ENCODE measurements around the gene CHEK1.

The CHEK1 gene

DNA sequence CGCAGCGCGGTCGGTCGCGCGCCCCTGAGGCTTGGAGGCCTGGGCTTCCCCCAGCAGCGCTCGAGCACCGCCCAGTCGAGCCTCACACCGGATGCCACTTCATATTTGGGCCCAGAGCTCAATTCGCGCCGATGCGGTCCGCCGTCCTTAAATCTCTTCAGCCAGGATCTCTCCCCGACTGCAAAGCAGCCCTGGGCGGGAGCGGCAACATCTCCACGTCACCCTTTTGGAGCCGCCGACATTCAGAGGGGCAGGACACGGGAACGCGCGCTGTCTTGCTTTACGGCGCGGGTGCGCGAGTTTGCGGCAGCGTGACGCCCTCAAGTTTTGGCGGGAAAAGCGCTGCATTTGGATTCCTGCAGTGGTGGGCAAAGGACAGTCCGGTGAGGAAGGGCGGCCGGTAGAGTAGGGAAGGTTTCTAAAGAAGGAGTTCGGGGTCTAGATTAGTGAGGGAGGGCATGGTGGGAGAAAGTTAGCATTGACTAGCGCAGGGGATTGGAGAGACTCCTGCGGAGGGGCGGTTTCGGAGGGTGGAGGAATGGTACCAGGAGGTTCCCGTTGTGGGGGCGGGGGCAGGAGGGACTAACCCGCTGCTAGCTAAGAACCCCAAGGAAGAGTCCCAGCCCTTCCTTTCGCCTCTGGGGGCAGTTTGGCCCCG, 796 bp downstream of the CHEK1 start:
- peak; percentile 38 to 82 (median 67) for DNase-seq (ENCODE audit: low read depth in 3 of 3, low spot score in 1 of 3)

DNA sequence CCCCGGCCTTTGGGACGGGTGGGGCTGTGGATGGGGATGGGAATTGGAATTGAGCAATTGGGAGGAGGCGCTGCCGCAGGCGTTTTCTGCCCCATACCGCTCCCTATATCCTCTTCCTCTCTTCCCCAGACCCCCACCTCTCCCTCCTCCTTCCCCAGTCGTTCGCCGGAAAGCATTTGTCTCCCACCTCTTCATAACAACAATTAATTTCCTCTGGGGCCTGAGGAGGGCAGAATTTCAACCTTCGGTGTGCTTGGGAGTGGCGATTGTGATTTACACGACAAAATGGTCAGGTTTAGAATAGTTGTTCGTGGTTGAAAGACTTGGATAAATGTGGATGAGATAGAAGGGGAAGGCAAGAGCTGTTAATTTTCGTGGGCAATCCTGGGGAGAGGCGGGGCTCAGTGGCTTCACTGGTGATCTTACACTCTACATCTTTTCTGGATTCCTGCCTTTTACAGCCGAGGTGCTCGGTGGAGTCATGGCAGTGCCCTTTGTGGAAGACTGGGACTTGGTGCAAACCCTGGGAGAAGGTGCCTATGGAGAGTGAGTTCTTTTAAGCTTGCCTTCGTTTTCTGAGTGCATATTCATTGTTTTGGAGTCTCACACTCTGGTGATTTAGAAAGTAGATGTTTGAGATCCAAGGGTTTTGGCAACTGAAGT, 1.5 kb downstream of the CHEK1 start:
- DNase-seq (ENCODE audit: low read depth in 3 of 3, low spot score in 1 of 3), result peak in 1 of 3 donors; percentile 3

DNA sequence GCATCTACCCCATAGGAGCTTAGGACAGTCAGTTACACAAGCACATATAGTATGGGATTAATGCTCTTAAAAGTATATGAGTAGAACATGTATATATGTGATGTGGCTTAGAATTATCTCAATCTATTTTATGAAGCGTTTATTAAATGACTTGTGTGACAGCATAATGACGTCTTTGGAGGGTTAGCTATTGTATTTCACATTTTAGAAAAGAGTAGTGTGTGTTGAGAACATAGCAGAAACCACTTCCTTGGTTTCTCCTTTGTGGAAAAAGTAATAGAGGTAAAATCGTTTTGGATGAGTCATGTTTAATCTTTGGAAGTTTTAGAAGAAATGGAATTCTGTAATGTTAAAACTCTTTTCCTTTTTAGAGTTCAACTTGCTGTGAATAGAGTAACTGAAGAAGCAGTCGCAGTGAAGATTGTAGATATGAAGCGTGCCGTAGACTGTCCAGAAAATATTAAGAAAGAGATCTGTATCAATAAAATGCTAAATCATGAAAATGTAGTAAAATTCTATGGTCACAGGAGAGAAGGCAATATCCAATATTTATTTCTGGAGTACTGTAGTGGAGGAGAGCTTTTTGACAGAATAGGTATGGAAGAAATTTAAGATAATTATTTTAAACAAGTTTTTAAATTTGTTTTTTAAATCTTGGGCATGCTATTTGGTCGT, 2.4 kb downstream of the CHEK1 start:
- no peak for DNase-seq (ENCODE audit: low read depth in 3 of 3, low spot score in 1 of 3)

DNA sequence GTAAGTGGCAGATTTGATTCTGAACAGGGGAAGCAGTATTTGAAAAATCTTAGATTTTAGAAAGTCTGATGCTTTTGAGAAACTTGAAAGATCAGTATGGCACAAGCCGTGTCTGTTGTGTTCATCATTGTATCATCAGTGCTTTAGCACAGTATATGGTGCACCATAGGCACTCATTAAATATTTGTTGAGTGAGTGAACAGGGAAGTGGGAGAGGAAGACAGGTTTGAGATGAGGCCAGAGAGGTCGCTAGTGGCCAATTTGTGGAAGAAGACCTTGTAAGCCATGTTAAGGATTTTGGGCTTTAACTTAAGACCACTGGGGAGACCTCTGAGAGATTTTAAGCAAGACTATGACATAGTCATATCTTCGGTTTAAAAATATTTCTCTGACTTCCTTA, 12.9 kb downstream of the CHEK1 start:
- DNase-seq (ENCODE audit: low read depth in 3 of 3, low spot score in 1 of 3), result no peak

DNA sequence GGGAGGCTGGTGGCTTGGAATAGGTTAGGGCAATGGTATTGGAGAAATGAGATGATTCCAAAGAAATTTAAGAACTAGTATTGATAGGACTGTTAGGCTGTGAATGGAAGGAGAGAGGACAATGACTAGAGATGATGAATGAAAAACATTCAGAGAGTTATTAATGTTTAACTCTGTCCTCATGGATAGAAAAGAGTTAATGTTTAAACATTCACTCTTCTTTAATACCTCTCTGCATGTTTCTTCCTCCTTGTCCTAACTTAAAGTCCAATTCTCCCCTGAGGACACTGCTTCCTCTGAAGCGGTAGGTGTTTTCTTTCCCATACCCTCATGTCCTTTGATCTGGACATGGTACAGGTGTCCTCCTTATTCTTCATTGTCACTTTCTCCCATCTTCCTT, 13.4 kb downstream of the CHEK1 start:
- no peak for DNase-seq (ENCODE audit: low read depth in 3 of 3, low spot score in 1 of 3)

DNA sequence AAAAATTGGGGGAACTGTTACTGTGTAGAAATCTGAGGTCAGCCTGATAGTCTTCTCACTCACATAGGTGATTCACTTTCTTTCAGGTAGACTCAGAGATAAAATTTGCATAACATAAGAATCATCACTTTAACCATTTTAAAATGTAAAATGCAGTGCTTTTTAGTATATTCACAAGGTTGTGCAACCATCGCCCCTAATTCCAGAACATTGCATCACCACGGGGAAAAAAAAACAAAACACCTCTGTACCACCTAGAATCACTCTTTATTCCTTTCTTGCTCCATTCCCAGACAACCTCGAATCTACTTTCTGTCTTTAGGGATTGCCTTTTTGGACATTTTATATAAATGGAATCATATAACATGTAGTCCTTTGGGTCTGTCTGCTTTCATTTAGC, 20.9 kb downstream of the CHEK1 start:
- no peak for DNase-seq (ENCODE audit: low read depth in 3 of 3, low spot score in 1 of 3)

DNA sequence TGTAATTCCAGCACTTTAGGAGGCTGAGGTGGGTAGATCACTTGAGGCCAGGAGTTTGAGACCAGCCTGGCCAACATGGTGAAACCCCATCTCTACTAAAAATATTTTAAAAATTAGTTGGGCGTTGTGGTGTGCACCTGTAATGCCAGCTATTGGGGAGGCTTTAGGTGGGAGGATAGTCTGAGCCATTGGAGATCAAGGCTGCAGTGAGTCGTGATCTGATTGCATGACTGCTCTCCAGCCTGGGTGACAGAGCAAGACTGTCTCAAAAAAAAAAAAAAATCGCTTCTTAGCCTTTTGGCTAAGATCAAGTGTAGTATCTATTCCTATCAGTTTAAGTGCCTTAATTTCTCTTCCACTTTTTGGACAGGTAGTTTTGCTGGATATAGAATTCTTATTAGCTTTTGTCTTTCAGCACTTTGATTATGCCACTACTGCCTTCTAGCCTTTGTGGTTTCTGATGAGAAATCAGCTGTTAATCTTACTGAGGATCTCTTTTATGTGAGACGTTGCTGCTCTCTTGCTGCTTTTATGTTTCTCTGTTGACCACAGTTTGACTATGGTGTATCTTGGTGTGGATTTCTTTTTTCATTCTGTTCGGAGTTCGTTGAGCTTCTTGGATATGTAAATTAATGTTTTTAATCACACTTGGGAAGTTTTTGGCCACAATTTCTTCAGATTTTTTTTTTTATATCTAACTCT, 24.7 kb downstream of the CHEK1 start:
- DNase-seq (ENCODE audit: low read depth in 3 of 3, low spot score in 1 of 3), result no peak

DNA sequence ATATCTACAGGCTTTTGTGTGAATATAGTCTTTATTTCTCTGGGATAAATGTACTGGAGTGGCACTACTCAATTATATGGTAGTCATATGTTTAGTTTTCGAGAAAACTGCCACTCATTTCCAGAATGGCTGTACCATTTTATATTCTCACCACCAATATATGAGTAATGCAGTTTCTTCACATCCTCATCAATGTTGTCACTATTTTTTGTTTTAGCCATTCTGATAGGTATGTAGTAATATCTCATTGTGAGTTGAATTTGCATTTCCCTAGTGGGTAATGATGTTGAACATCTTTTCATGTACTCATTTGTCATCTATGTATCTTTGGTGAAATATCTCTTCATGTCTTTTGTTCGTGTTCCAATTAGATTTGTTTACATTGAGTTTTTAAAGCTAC, 37.7 kb downstream of the CHEK1 start:
- DNase-seq (ENCODE audit: low read depth in 3 of 3, low spot score in 1 of 3), result no peak

DNA sequence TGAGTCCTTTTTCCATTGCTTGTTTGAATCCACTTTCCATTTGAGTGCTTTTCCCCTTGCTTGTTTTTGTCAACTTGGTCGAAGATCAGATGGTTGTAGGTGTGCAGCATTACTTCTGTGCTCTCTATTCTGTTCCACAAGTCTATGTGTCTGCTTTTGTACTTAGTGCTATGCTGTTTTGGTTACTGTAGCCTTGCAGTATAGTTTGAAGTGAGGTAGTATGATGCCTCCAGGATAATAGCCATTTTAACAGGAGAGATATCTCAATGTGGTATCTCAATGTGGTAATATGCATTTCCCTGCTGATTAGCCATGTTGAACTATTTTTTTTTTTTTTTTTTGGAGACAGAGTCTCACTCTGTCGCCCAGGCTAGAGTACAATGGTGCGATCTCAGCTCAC, 38.9 kb downstream of the CHEK1 start:
- DNase-seq (ENCODE audit: low read depth in 3 of 3, low spot score in 1 of 3), result no peak

DNA sequence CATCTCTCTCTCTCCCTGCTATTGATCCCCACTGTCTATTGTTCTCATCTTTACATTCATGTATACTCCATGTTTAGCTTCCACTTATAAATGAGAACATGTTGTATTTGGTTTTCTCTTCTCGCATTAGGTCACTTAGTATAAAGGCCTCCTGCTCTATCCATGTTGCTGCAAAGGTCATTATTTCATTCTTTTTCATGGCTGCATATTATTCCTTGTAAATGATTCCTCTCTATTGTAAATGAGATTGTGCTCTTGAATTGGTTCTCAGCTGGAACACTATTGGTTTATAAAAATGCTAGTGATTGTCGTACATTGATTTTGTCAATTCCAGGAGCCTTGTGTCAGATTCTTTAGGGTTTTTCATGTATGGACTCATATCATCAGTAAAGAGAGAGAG, 42.2 kb downstream of the CHEK1 start:
- DNase-seq (ENCODE audit: low read depth in 3 of 3, low spot score in 1 of 3), result no peak

DNA sequence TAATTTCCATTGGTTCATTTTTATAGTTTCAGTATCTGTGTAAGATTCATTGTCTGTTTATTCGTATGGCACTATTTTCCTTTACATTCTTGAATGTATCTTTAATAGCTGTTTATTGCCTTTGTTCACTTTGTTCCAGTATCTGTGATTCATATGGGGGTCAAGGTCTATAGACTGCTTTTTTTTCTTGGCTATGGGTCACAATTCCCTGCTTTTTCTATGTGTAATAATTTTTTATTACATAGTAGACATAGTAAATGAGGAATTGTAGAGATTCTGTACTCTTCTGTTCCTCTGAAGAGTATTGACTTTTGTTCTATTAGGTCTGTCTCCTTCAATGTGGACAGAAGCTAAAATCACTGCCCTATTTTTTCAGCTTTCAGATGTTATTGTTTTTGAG, 45.2 kb downstream of the CHEK1 start:
- DNase-seq (ENCODE audit: low read depth in 3 of 3, low spot score in 1 of 3), result no peak

DNA sequence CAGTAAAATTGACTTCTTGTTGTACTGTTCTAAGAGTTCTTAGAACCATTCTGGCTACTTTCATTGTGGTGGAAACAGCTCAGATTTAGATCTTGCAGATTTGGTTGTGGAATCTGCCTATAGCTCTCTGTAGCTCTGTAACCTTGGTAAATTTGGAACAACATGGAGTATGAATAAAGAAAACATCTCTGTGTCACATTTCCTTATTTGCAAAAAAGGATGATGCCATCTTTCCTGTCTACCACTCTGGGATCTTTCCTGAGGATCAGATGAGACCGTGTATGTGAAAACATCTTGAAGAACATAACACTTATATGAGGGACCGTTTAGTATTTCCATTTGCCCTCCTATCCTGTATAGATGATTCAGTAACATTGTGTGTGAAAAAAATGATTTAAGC, 46.6 kb downstream of the CHEK1 start:
- no peak for DNase-seq (ENCODE audit: low read depth in 3 of 3, low spot score in 1 of 3)

DNA sequence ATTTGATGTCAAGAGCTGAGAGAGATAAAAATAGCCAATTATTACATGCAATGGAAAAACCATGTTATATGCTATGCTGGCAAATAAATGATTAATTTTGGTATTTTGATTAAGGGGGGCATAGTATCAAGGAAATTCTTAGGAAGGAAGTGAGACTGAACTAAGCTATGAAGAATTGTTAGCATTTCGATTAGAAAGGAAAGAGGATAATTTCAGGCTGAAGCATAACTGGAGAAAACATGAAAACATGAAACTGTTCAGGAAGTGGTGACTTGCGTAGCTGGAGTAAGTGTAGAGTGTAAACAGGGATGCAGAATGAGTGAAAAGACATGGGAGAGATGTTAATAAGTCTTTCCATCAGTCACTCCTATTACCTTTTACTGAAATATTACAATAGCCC, 49.2 kb downstream of the CHEK1 start:
- no peak for DNase-seq (ENCODE audit: low read depth in 3 of 3, low spot score in 1 of 3)

DNA sequence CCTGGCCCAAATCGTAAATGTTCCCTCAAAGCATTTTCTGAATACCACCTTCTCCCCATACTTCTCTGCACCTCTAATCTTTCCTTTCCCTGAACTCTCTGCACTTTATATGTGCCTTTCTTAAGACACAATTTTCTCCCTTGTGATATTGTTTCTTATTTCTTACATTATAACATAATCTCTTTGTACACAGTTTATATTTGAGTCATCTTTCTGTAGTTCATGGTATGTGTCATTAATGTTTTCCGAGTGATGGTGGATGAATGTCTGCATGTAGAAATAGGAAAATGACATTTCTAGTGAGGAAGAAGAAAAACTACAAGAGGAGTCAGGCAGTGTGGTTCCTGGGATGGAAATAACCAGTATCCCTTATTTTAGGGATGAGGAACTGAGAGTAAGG, 50.2 kb downstream of the CHEK1 start:
- DNase-seq (ENCODE audit: low read depth in 3 of 3, low spot score in 1 of 3), result no peak

DNA sequence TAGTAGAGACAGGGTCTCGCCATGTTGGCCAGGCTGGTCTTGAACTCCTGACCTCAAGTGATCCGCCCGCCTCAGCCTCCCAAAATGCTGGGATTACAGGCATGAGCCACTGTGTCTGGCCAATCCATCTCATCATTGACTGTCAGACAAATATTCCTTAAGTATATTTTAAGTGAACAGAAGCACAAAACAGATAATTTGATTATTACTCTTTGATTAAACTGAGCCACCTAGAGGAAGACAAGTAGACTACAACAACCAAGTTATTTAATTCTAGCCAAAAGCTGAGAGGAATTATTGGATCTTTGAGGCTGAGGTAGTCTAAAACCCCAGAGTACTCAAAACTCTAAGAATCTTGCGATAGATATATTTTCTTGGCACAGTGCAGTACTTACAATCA, 54.4 kb downstream of the CHEK1 start:
- no peak for DNase-seq (ENCODE audit: low read depth in 3 of 3, low spot score in 1 of 3)

DNA sequence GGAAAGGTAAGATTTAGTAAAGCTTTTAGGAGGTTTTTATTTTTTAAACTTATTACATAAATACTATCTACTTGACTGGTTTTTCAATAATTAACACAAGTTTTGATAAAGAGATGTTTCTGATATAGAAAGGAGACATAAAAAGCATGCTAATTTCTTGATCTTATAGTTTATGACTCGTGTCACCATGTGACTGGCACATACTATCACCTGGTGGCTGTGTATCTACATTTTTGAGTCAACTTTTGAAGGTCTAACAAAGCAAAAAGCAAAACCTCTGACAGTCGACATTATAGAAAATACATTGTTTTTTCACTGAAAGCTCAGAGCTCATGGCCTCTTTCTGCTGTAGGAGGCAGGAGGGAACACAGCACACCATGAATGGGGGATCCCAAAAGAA, 54.9 kb downstream of the CHEK1 start:
- no peak for DNase-seq (ENCODE audit: low read depth in 3 of 3, low spot score in 1 of 3)

DNA sequence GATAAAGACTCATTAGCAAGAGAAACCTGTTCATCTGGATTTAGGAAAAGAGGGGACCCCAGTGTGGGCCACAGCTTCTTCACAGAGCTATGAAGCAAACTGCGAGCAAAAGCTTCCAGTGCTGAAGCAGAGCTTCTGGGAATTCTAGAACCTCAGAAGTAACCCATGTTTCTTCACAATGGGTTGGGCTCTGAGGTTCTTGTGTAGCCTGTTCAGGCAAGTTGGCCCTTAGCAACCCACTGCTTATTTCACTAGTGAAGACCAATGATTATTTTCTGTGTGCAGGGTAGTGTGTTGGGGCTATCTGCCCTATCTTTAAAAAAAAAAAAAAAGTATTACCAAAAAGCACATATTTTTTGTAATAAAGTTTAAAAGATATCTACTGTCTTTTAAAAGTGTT, 55.8 kb downstream of the CHEK1 start, which contains the start of gene ACRV1:
ACRV1 (minus strand) TSS at position 101 of the 400 bp plus-strand sequence; CDS start at position 34, 67 bp downstream.
- DNase-seq (ENCODE audit: low read depth in 3 of 3, low spot score in 1 of 3), result no peak

DNA sequence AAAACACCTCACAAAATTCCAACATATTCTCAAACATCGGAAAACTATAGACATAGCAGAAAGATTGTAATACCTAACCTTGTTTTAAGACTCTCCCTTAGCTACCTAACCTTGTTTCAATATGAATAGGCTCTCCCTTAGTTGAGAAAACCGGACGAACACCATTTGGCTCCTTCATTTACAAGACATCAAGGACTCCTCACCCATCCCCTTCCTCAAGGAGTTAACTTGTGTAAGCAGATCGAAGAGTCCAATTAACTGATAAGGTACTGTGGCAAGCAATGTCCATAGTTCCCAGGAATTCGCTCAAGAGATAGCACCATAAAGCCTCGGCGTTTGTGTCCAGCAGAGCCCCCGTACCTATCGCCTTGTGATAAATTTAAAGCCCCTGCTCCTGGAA, 60.3 kb downstream of the CHEK1 start:
- DNase-seq (ENCODE audit: low read depth in 3 of 3, low spot score in 1 of 3), result no peak

DNA sequence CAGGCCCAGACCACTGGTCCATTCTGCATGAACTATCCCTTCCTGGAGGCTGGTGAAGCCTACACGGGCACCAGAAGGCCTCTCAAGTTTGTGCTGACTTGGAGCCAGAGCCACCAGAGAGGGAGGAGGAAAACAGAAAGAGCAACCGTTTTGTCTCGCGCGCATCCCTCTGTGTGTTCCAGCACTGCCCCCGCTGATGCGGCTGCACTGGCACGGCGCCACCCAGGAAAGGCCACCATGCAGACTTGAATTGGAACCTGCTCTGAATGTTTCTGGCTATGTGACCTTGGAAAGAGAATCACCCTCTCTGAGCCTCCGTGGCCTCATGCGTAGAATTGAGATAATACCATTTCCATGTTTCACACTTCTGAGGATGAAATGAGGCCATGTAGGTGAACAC, 63.1 kb downstream of the CHEK1 start:
- no peak for DNase-seq (ENCODE audit: low read depth in 3 of 3, low spot score in 1 of 3)

DNA sequence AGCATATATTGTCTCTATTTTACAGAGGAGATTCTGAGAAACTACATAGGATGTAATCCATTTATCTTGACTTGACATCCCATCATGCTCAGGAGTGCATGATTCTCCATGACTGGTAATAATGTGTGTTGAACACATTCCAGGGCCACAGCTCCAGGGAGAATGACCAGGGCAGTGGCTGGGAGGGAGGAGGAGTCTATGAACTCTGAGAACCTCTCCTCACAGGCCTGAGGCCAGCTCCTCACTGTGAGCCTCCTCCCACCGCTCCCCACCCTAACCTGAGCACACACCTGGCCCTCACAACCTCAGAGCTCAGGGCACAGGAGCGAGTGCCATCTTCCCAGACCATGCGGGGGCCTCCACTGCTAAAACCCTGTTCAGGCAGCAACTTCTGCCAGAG, 63.7 kb downstream of the CHEK1 start:
- DNase-seq (ENCODE audit: low read depth in 3 of 3, low spot score in 1 of 3), result no peak

DNA sequence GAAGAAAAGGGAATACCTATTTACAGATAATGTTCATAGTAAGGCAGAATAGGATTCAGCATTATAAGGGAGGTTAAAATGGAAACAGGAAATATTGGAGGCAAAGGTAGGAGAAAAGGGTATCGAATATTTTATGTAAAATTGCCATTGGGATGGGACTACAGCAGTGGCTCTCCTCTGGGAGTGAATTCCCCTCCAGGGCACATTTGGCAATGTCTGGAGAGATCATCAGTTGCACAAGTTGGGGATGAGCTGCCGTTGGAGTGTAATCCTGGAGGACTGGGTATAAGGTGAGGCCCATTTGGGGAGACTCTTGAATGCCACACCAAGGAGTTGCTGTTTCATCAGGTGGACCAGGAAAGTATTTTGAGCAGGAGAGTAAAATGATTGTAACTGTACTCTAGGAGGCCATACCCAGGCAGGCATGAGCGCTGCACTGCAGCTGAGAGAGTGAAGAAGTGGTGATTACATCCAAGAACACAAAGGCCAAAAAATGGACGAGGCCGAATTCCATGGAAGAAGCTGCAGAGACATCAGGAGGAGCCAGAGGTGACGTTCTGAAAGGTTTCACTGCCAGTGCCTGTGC, 64.4 kb downstream of the CHEK1 start:
- no peak for DNase-seq (ENCODE audit: low read depth in 3 of 3, low spot score in 1 of 3)

DNA sequence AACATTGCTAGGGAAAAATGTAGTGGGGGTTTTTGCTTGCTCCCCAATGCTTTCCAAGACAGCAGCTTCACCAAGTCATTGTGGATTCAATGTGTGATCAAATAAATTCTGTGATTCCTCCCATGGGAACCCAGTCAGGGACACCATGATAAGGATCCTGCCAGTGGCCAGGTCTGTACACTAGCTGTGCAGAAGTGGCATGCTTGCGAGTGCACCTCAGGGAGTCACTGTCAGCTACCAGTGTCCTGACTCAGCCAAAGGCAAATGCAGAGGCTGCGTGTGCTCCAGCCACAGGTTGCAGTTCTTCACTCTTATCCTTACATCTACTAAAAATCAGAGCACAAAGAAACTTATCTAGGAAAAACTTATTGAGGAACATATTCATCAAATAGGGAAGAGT, 65.0 kb downstream of the CHEK1 start:
- DNase-seq (ENCODE audit: low read depth in 3 of 3, low spot score in 1 of 3), result no peak

All from stimulated activated CD4-positive, alpha-beta T cell treated with anti-CD3 and anti-CD28 coated beads, TNF-alpha, amount 100 ng/mL, for 1 hour (primary cell).